ENCODE results near the gene BRD9.

DNA sequence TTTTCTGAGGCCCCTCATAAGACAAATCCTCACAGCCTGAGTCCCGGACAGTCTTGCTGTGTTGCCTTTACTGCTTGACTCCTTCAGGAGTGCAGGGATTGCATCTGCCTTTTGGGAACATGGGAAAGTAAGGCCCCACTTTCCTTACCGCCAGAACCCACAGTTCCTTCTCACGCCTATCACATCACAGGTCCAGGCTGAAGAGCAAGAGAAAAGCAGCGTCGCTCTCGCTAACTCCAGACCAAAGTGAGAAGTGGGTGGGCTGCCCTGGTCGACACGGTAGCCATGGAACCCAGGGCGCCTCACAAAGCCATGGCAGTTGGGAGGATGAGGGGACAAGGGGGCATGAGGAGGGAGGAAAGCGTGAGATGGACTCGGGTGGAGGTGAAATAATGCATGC, 33.9 kb downstream of the BRD9 start:
- TF ChIP-seq, protein P1, sequence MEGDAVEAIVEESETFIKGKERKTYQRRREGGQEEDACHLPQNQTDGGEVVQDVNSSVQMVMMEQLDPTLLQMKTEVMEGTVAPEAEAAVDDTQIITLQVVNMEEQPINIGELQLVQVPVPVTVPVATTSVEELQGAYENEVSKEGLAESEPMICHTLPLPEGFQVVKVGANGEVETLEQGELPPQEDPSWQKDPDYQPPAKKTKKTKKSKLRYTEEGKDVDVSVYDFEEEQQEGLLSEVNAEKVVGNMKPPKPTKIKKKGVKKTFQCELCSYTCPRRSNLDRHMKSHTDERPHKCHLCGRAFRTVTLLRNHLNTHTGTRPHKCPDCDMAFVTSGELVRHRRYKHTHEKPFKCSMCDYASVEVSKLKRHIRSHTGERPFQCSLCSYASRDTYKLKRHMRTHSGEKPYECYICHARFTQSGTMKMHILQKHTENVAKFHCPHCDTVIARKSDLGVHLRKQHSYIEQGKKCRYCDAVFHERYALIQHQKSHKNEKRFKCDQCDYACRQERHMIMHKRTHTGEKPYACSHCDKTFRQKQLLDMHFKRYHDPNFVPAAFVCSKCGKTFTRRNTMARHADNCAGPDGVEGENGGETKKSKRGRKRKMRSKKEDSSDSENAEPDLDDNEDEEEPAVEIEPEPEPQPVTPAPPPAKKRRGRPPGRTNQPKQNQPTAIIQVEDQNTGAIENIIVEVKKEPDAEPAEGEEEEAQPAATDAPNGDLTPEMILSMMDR (IDR thresholded peaks at IDR 0.05), result no peak
- no peak for TF ChIP-seq POLR2A (IDR thresholded peaks at IDR 0.05)
- no peak for TF ChIP-seq POLR2AphosphoS5 (IDR thresholded peaks at IDR 0.05; ENCODE audit: insufficient read depth in 1 of 2, low read depth in 1 of 2)

All from vagina (tissue), 2 donors.